WTC11 (cell line): ENCODE results near the gene ZNF581. TPM values are rescaled to one million over a fixed set of nuclear protein-coding genes. Genes with fewer than 3 reads are reported as not detected.

Source experiments
- ATAC-seq: fragments of 200-7000 bp; cut with Tn5 transposase; 2 replicates; pipeline ENCODE4 v1.10.0; 2021; ENCODE audit warnings: mild to moderate bottlenecking, moderate library complexity
- CTCF ChIA-PET: fragments of 300-600 bp; sonication (Branson Sonifier 250); formaldehyde crosslinking; loops from one replicate; lab custom pipeline; 2021; ENCODE audit warnings: antibody characterized with exemption; lab: Charles Lee
- POLR2A ChIA-PET: fragments of 350-600 bp; sonication (Branson Sonifier 250); formaldehyde crosslinking; loops from one replicate; lab custom pipeline; 2021; ENCODE audit warnings: antibody characterized with exemption; lab: Charles Lee
- DNase-seq: peaks from one replicate; pipeline ENCODE4 v3.0.0; 2021; ENCODE audit warnings: low spot score
- H3K27ac Mint-ChIP-seq: 2 replicates; pipeline ENCODE4 v1.8.0; 2021; ENCODE audit warnings: mixed read lengths
- H3K27me3 Mint-ChIP-seq: 2 replicates; pipeline ENCODE4 v1.8.0; 2021; ENCODE audit warnings: low read depth, mild to moderate bottlenecking, moderate library complexity, mixed read lengths
- H3K36me3 Mint-ChIP-seq: 2 replicates; pipeline ENCODE4 v1.8.0; 2021; ENCODE audit warnings: mixed read lengths
- H3K4me1 Mint-ChIP-seq: 2 replicates; pipeline ENCODE4 v1.8.0; 2022; ENCODE audit warnings: mixed read lengths
- H3K4me3 Mint-ChIP-seq: 2 replicates; pipeline ENCODE4 v1.8.0; 2021; ENCODE audit warnings: mild to moderate bottlenecking, moderate library complexity, mixed read lengths
- H3K9me3 Mint-ChIP-seq: 2 replicates; pipeline ENCODE4 v1.8.0; 2021; ENCODE audit warnings: mixed read lengths
- AFF4 ChIP-seq: sonication (generic); formaldehyde crosslinking; IDR thresholded peaks from 2 replicates; pipeline ENCODE4 v1.8.1; 2023; ENCODE audit warnings: mild to moderate bottlenecking, missing genetic modification reagents, borderline replicate concordance
- ATF6 ChIP-seq: sonication (generic); formaldehyde crosslinking; IDR thresholded peaks from 2 replicates; pipeline ENCODE4 v1.8.1; 2023; ENCODE audit warnings: mild to moderate bottlenecking, missing genetic modification reagents
- CDX4 ChIP-seq: fragments of 250-450 bp; sonication (Bioruptor Pico); IDR thresholded peaks from 2 replicates; pipeline ENCODE4 v1.9.0; 2021; ENCODE audit warnings: moderate library complexity, mild to moderate bottlenecking, inconsistent platforms, borderline replicate concordance
- CTCF ChIP-seq: fragments of 200-600 bp; IDR thresholded peaks from 2 replicates; pipeline ENCODE4 v1.8.0; 2022; ENCODE audit warnings: antibody characterized with exemption
- EMX1 ChIP-seq: fragments of 250-450 bp; sonication (Bioruptor Pico); IDR thresholded peaks from 2 replicates; pipeline ENCODE4 v1.8.0; 2021; ENCODE audit warnings: mild to moderate bottlenecking
- ESRRA ChIP-seq: sonication (generic); formaldehyde crosslinking; IDR thresholded peaks from 2 replicates; pipeline ENCODE4 v1.8.1; 2022; ENCODE audit warnings: mild to moderate bottlenecking, missing genetic modification reagents, borderline replicate concordance
- ETV6 ChIP-seq: sonication (generic); formaldehyde crosslinking; IDR thresholded peaks from 2 replicates; pipeline ENCODE4 v1.8.1; 2022; ENCODE audit warnings: mild to moderate bottlenecking, missing genetic modification reagents
- FOXJ3 ChIP-seq: sonication (generic); formaldehyde crosslinking; IDR thresholded peaks from 2 replicates; pipeline ENCODE4 v1.9.0; 2021; ENCODE audit warnings: missing genetic modification reagents, mild to moderate bottlenecking, borderline replicate concordance
- GRHL2 ChIP-seq: fragments of 250-450 bp; sonication (Bioruptor Pico); IDR thresholded peaks from 2 replicates; pipeline ENCODE4 v1.8.0; 2022; ENCODE audit warnings: mild to moderate bottlenecking, moderate library complexity; ENCODE audit not compliant: insufficient replicate concordance, severe bottlenecking
- JAZF1 ChIP-seq: fragments of 250-450 bp; sonication (Bioruptor Pico); IDR thresholded peaks from 2 replicates; pipeline ENCODE4 v1.9.0; 2021; ENCODE audit warnings: moderate library complexity, mild to moderate bottlenecking, inconsistent platforms
- MLX ChIP-seq: sonication (generic); formaldehyde crosslinking; IDR thresholded peaks from 2 replicates; pipeline ENCODE4 v1.8.1; 2023; ENCODE audit warnings: mild to moderate bottlenecking, missing genetic modification reagents, moderate library complexity
- MXD4 ChIP-seq: fragments of 250-450 bp; sonication (Bioruptor Pico); IDR thresholded peaks from 2 replicates; pipeline ENCODE4 v1.8.0; 2021; ENCODE audit warnings: mild to moderate bottlenecking, moderate library complexity, borderline replicate concordance
- RORB ChIP-seq: fragments of 250-450 bp; sonication (Bioruptor Pico); IDR thresholded peaks from 2 replicates; pipeline ENCODE4 v1.9.0; 2021; ENCODE audit warnings: mild to moderate bottlenecking
- SMAD3 ChIP-seq: sonication (generic); formaldehyde crosslinking; IDR thresholded peaks from 2 replicates; pipeline ENCODE4 v1.8.0; 2022; ENCODE audit warnings: missing genetic modification reagents, mild to moderate bottlenecking, borderline replicate concordance
- TEAD1 ChIP-seq: sonication (generic); formaldehyde crosslinking; IDR thresholded peaks from 2 replicates; pipeline ENCODE4 v1.8.0; 2022; ENCODE audit warnings: mild to moderate bottlenecking, missing genetic modification reagents
- ZNF263 ChIP-seq: sonication (generic); formaldehyde crosslinking; IDR thresholded peaks from 2 replicates; pipeline ENCODE4 v1.8.1; 2022; ENCODE audit warnings: low read depth, mild to moderate bottlenecking, moderate library complexity, missing genetic modification reagents
- ZNF281 ChIP-seq: sonication (generic); formaldehyde crosslinking; IDR thresholded peaks from 2 replicates; pipeline ENCODE4 v1.8.0; 2023; ENCODE audit warnings: mild to moderate bottlenecking, missing genetic modification reagents
- ZNF671 ChIP-seq: fragments of 250-450 bp; sonication (Bioruptor Pico); IDR thresholded peaks from 2 replicates; pipeline ENCODE4 v1.8.0; 2021; ENCODE audit warnings: mild to moderate bottlenecking
- total RNA-seq: library from RNA; stranded (reverse); gene quantifications from 3 replicates; pipeline ENCODE4 v1.2.3, GENCODE V29; 2021

Gene ZNF581
- total RNA-seq, 1 experiment from 2014 or later, result 100 TPM

- peaks cover 21% of the 10 kb centered on the region for H3K36me3 Mint-ChIP-seq
- POLR2A ChIA-PET, result no interaction called here
- no peaks in the 10 kb centered on the region for H3K9me3 Mint-ChIP-seq
- ATAC-seq (no peak), DNase-seq (no peak)
- CTCF ChIA-PET, result no interaction called here
- TF ChIP-seq MLX (CRISPR knock-in tag), result no peak
- no peak for TF ChIP-seq GRHL2
- no peak for TF ChIP-seq ATF6 (CRISPR knock-in tag)
- TF ChIP-seq ZNF671, result no peak
- H3K4me3 Mint-ChIP-seq, result no peak overlapping the region
- H3K4me1 Mint-ChIP-seq, result peaks cover under 1% of the 10 kb centered on the region
- H3K27ac Mint-ChIP-seq, result no peak overlapping the region
- no peaks in the 10 kb centered on the region; the same call in 1 of the 2 replicates for H3K27me3 Mint-ChIP-seq
Measured at GRCh38 chr19:55611983-55612645, 31.3 kb upstream of the ZNF581 start.

GRCh38 chr19:55613396-55613795 lies 30.1 kb upstream of the ZNF581 start:
- Mint-ChIP-seq H3K4me1 (0 out of 2 replicates have a peak, but pooled peaks cover 3% of the 10 kb centered on the region), H3K27ac (no peak overlapping the region), H3K9me3 (no peaks in the 10 kb centered on the region), H3K4me3 (no peak overlapping the region), H3K27me3 (no peaks in the 10 kb centered on the region; the same call in 1 of the 2 replicates), H3K36me3 (peaks cover 21% of the 10 kb centered on the region)
- no peak for TF ChIP-seq ESRRA (CRISPR knock-in tag)
- TF ChIP-seq RORB (CRISPR knock-in tag), result no peak
- no peak for TF ChIP-seq ETV6 (CRISPR knock-in tag)
- no peak for TF ChIP-seq CTCF
- TF ChIP-seq CDX4 (CRISPR knock-in tag), result no peak
- TF ChIP-seq MXD4 (CRISPR knock-in tag), result no peak
- TF ChIP-seq SMAD3, result no peak
- TF ChIP-seq FOXJ3 (CRISPR knock-in tag), result no peak
- no peak for TF ChIP-seq ZNF281 (CRISPR knock-in tag)
- TF ChIP-seq ZNF263 (CRISPR knock-in tag), result no peak
- TF ChIP-seq TEAD1, result no peak
- no peak for TF ChIP-seq JAZF1 (CRISPR knock-in tag)
- TF ChIP-seq AFF4 (CRISPR knock-in tag), result no peak
- no peak for TF ChIP-seq EMX1 (CRISPR knock-in tag)
- POLR2A ChIA-PET, result interaction anchor here (1.0 kb wide), 1 partner anchor 9 kb away, joined by 4 read pairs; no protein-coding TSS in a partner anchor
- no peak for ATAC-seq
- no peak for DNase-seq
- CTCF ChIA-PET, result interaction anchor here (1.2 kb wide), 1 partner anchor 9 kb away, joined by 4 read pairs; the partner anchor contains the start of gene ZNF865
